Measurements from ENCODE around the gene PBX3. TPM values are rescaled to one million over a fixed set of nuclear protein-coding genes. Genes with fewer than 3 reads are reported as not detected.

PBX3 gene
- total RNA-seq, 2 donors from 2014 or later = 19.7 to 20.6 TPM

- Mint-ChIP-seq H3K27ac (no peak overlapping the region), H3K27me3 (ENCODE audit: low read depth) (no peaks in the 10 kb centered on the region), H3K36me3 (ENCODE audit: insufficient read depth in 2 of 2) (no peaks in the 10 kb centered on the region), H3K9me3 (no peaks in the 10 kb centered on the region), H3K4me1 (ENCODE audit: low read depth) (peaks cover 23% of the 10 kb centered on the region), H3K4me3 (no peak overlapping the region)
- DNase-seq (no peak), ATAC-seq (replicated peaks in 1 of 2) (no peak)
Measured at GRCh38 chr9:125850106-125850632, 103.0 kb downstream of the PBX3 start.

- Mint-ChIP-seq H3K36me3 (ENCODE audit: insufficient read depth in 2 of 2) (no peaks in the 10 kb centered on the region), H3K9me3 (no peaks in the 10 kb centered on the region), H3K4me3 (no peak overlapping the region), H3K27me3 (ENCODE audit: low read depth) (no peaks in the 10 kb centered on the region), H3K4me1 (ENCODE audit: low read depth) (peaks cover 23% of the 10 kb centered on the region), H3K27ac (no peak overlapping the region)
- DNase-seq (no peak), ATAC-seq (replicated peaks in 1 of 2) (no peak)
Measured at GRCh38 chr9:125850763-125851162, 103.6 kb downstream of the PBX3 start.

GRCh38 chr9:125851979-125852378, 104.8 kb downstream of the PBX3 start:
- Mint-ChIP-seq H3K4me3 (no peak overlapping the region), H3K9me3 (no peaks in the 10 kb centered on the region), H3K27ac (no peak overlapping the region), H3K36me3 (ENCODE audit: insufficient read depth in 2 of 2) (no peaks in the 10 kb centered on the region), H3K4me1 (ENCODE audit: low read depth) (peaks cover 23% of the 10 kb centered on the region), H3K27me3 (ENCODE audit: low read depth) (no peaks in the 10 kb centered on the region)
- ATAC-seq (replicated peaks in 1 of 2) (no peak), DNase-seq (no peak)

- peaks cover 23% of the 10 kb centered on the region for H3K4me1 Mint-ChIP-seq (ENCODE audit: low read depth)
- no peaks in the 10 kb centered on the region for H3K9me3 Mint-ChIP-seq
- no peak overlapping the region for H3K27ac Mint-ChIP-seq
- no peaks in the 10 kb centered on the region for H3K36me3 Mint-ChIP-seq (ENCODE audit: insufficient read depth in 2 of 2)
- no peak for DNase-seq
- H3K4me3 Mint-ChIP-seq = no peak overlapping the region
- no peaks in the 10 kb centered on the region for H3K27me3 Mint-ChIP-seq (ENCODE audit: low read depth)
- no peak for ATAC-seq (replicated peaks in 1 of 2)
Measured at GRCh38 chr9:125852386-125852785, 105.2 kb downstream of the PBX3 start.

GRCh38 chr9:125854553-125855275, 107.5 kb downstream of the PBX3 start:
- Mint-ChIP-seq H3K27ac (no peak overlapping the region), H3K27me3 (ENCODE audit: low read depth) (no peaks in the 10 kb centered on the region), H3K36me3 (ENCODE audit: insufficient read depth in 2 of 2) (no peaks in the 10 kb centered on the region), H3K4me3 (no peak overlapping the region), H3K9me3 (no peaks in the 10 kb centered on the region), H3K4me1 (ENCODE audit: low read depth) (peaks cover 15% of the 10 kb centered on the region)
- ATAC-seq (replicated peaks in 1 of 2) (no peak), DNase-seq (no peak)

- no peaks in the 10 kb centered on the region for H3K36me3 Mint-ChIP-seq (ENCODE audit: insufficient read depth in 2 of 2)
- no peak for ATAC-seq (replicated peaks in 1 of 2)
- no peak overlapping the region for H3K4me3 Mint-ChIP-seq
- no peak for DNase-seq
- H3K9me3 Mint-ChIP-seq = no peaks in the 10 kb centered on the region
- H3K27me3 Mint-ChIP-seq (ENCODE audit: low read depth) = no peaks in the 10 kb centered on the region
- H3K4me1 Mint-ChIP-seq (ENCODE audit: low read depth) = peaks cover 16% of the 10 kb centered on the region
- no peak overlapping the region for H3K27ac Mint-ChIP-seq
Measured at GRCh38 chr9:125856331-125856730, 109.2 kb downstream of the PBX3 start.

GRCh38 chr9:125861405-125862058, 114.4 kb downstream of the PBX3 start:
- Mint-ChIP-seq H3K36me3 (ENCODE audit: insufficient read depth in 2 of 2) (no peaks in the 10 kb centered on the region), H3K9me3 (no peaks in the 10 kb centered on the region), H3K4me1 (ENCODE audit: low read depth) (peaks cover 6% of the 10 kb centered on the region), H3K27me3 (ENCODE audit: low read depth) (no peaks in the 10 kb centered on the region), H3K4me3 (no peak overlapping the region), H3K27ac (no peak overlapping the region)
- no peak for DNase-seq
- ATAC-seq (replicated peaks in 1 of 2) = no peak

GRCh38 chr9:125863923-125864322, 116.8 kb downstream of the PBX3 start:
- no peaks in the 10 kb centered on the region for H3K9me3 Mint-ChIP-seq
- H3K4me1 Mint-ChIP-seq (ENCODE audit: low read depth) = peaks cover 6% of the 10 kb centered on the region

GRCh38 chr9:125867751-125868415, 120.7 kb downstream of the PBX3 start:
- H3K36me3 Mint-ChIP-seq (ENCODE audit: insufficient read depth in 2 of 2) = no peaks in the 10 kb centered on the region
- ATAC-seq (replicated peaks in 1 of 2) (no peak), DNase-seq (no peak)
- H3K27ac Mint-ChIP-seq = no peak overlapping the region
- no peak overlapping the region for H3K4me3 Mint-ChIP-seq
- H3K4me1 Mint-ChIP-seq (ENCODE audit: low read depth) = no peaks in the 10 kb centered on the region
- H3K27me3 Mint-ChIP-seq (ENCODE audit: low read depth) = no peaks in the 10 kb centered on the region
- no peaks in the 10 kb centered on the region for H3K9me3 Mint-ChIP-seq

More at GRCh38 chr9:125863923-125864322, 116.8 kb downstream of the PBX3 start:
- no peak overlapping the region for H3K4me3 Mint-ChIP-seq
- ATAC-seq (replicated peaks in 1 of 2) (no peak), DNase-seq (no peak)
- no peaks in the 10 kb centered on the region for H3K27me3 Mint-ChIP-seq (ENCODE audit: low read depth)
- no peak overlapping the region for H3K27ac Mint-ChIP-seq
- H3K36me3 Mint-ChIP-seq (ENCODE audit: insufficient read depth in 2 of 2) = no peaks in the 10 kb centered on the region

- no peaks in the 10 kb centered on the region for H3K36me3 Mint-ChIP-seq (ENCODE audit: insufficient read depth in 2 of 2)
- H3K27ac Mint-ChIP-seq = no peak overlapping the region
- no peak overlapping the region for H3K4me3 Mint-ChIP-seq
- no peak for DNase-seq
- no peak for ATAC-seq (replicated peaks in 1 of 2)
- no peaks in the 10 kb centered on the region for H3K9me3 Mint-ChIP-seq
- H3K4me1 Mint-ChIP-seq (ENCODE audit: low read depth) = no peaks in the 10 kb centered on the region
- H3K27me3 Mint-ChIP-seq (ENCODE audit: low read depth) = no peaks in the 10 kb centered on the region
Measured at GRCh38 chr9:125878164-125878631, 131.0 kb downstream of the PBX3 start.

- Mint-ChIP-seq H3K4me1 (ENCODE audit: low read depth) (no peaks in the 10 kb centered on the region), H3K4me3 (no peak overlapping the region), H3K27me3 (ENCODE audit: low read depth) (no peaks in the 10 kb centered on the region), H3K36me3 (ENCODE audit: insufficient read depth in 2 of 2) (no peaks in the 10 kb centered on the region), H3K27ac (no peak overlapping the region), H3K9me3 (no peaks in the 10 kb centered on the region)
- DNase-seq (no peak), ATAC-seq (replicated peaks in 1 of 2) (no peak)
Measured at GRCh38 chr9:125881042-125881441, 133.9 kb downstream of the PBX3 start.

GRCh38 chr9:125883565-125884217, 136.5 kb downstream of the PBX3 start:
- H3K27ac Mint-ChIP-seq = no peak overlapping the region
- H3K4me1 Mint-ChIP-seq (ENCODE audit: low read depth) = no peaks in the 10 kb centered on the region
- peaks cover 7% of the 10 kb centered on the region for H3K27me3 Mint-ChIP-seq (ENCODE audit: low read depth)
- ATAC-seq (replicated peaks in 1 of 2) = no peak
- no peak for DNase-seq
- no peaks in the 10 kb centered on the region for H3K36me3 Mint-ChIP-seq (ENCODE audit: insufficient read depth in 2 of 2)
- H3K4me3 Mint-ChIP-seq = no peak overlapping the region
- no peaks in the 10 kb centered on the region for H3K9me3 Mint-ChIP-seq

GRCh38 chr9:125884218-125884595, 137.0 kb downstream of the PBX3 start:
- peaks cover 12% of the 10 kb centered on the region for H3K27me3 Mint-ChIP-seq (ENCODE audit: low read depth)
- no peaks in the 10 kb centered on the region for H3K36me3 Mint-ChIP-seq (ENCODE audit: insufficient read depth in 2 of 2)
- no peak overlapping the region for H3K27ac Mint-ChIP-seq
- ATAC-seq (replicated peaks in 1 of 2) = no peak
- no peak overlapping the region for H3K4me3 Mint-ChIP-seq
- no peaks in the 10 kb centered on the region for H3K9me3 Mint-ChIP-seq
- no peak for DNase-seq
- H3K4me1 Mint-ChIP-seq (ENCODE audit: low read depth) = peaks cover 3% of the 10 kb centered on the region
